ENCODE data around the gene ARF3.

ARF3 gene

GRCh38 chr12:48981757-48982157 lies 24.5 kb upstream of the ARF3 start:
- DNase-seq (ENCODE audit: low read depth, low spot score), result no peak

- no peak for DNase-seq (ENCODE audit: low read depth, low spot score)
These were observed 23.9 kb upstream of the ARF3 start for GRCh38 chr12:48980953-48981756.

GRCh38 chr12:48980389-48980952 lies 23.2 kb upstream of the ARF3 start:
- DNase-seq (ENCODE audit: low read depth, low spot score), result no peak

- no peak for DNase-seq (ENCODE audit: low read depth, low spot score)
These were observed 22.5 kb upstream of the ARF3 start for GRCh38 chr12:48979602-48980388.

GRCh38 chr12:48978741-48979601 lies 21.7 kb upstream of the ARF3 start:
- DNase-seq (ENCODE audit: low read depth, low spot score), result no peak

- no peak for DNase-seq (ENCODE audit: low read depth, low spot score)
These were observed 21.0 kb upstream of the ARF3 start, which contains the start of gene WNT1 for GRCh38 chr12:48978291-48978740. Gene WNT1 (plus strand): TSS chr12:48978322. CDS start chr12:48978651, 329 bp downstream.

- no peak for DNase-seq (ENCODE audit: low read depth, low spot score)
These were observed 20.3 kb upstream of the ARF3 start for GRCh38 chr12:48977290-48978281.

GRCh38 chr12:48973941-48974673 lies 16.8 kb upstream of the ARF3 start:
- DNase-seq (ENCODE audit: low read depth, low spot score), result no peak

GRCh38 chr12:48973531-48973930 lies 16.2 kb upstream of the ARF3 start:
- no peak for DNase-seq (ENCODE audit: low read depth, low spot score)

- no peak for DNase-seq (ENCODE audit: low read depth, low spot score)
These were observed 15.7 kb upstream of the ARF3 start for GRCh38 chr12:48972952-48973483.

- no peak for DNase-seq (ENCODE audit: low read depth, low spot score)
These were observed 15.1 kb upstream of the ARF3 start for GRCh38 chr12:48972213-48972951.

- DNase-seq (ENCODE audit: low read depth, low spot score), result no peak
These were observed 13.5 kb upstream of the ARF3 start for GRCh38 chr12:48970702-48971334.

- DNase-seq (ENCODE audit: low read depth, low spot score), result no peak
These were observed 12.8 kb upstream of the ARF3 start for GRCh38 chr12:48969833-48970701.

- DNase-seq (ENCODE audit: low read depth, low spot score), result no peak
These were observed 12.0 kb upstream of the ARF3 start for GRCh38 chr12:48969160-48969771.

GRCh38 chr12:48968467-48968866 lies 11.2 kb upstream of the ARF3 start:
- DNase-seq (ENCODE audit: low read depth, low spot score), result no peak

GRCh38 chr12:48967991-48968390 lies 10.7 kb upstream of the ARF3 start:
- no peak for DNase-seq (ENCODE audit: low read depth, low spot score)

Measured in smooth muscle cell of the brain vasculature (primary cell).